B cell (primary cell): Measurements from ENCODE around the gene RASL10B. TPM values are rescaled to one million over a fixed set of nuclear protein-coding genes. Genes with fewer than 3 reads are reported as not detected.

Experiments
- ATAC-seq: fragments of 200-7000 bp; cut with Tn5 transposase; one replicate; pipeline ENCODE4 v1.10.0; 2021; ENCODE audit warnings: low read depth, mild to moderate bottlenecking, moderate number of reproducible peaks, moderate library complexity
- CTCF ChIA-PET: fragments of 350-600 bp; sonication (Branson Sonifier 250); formaldehyde crosslinking; loops from one replicate; lab custom pipeline; 2021; ENCODE audit warnings: antibody characterized with exemption, inconsistent platforms; lab: Charles Lee
- POLR2A ChIA-PET: fragments of 350-600 bp; sonication (Branson Sonifier 250); formaldehyde crosslinking; loops from one replicate; lab custom pipeline; 2021; ENCODE audit warnings: antibody characterized with exemption; lab: Charles Lee
- DNase-seq: peaks from one replicate; pipeline ENCODE4 v3.0.0; 2013
- H2AFZ ChIP-seq: 2 replicates; pipeline ENCODE4 v1.6.1; 2012; ENCODE audit warnings: mild to moderate bottlenecking, low read depth, low read length; ENCODE audit not compliant: insufficient read depth, poor library complexity, severe bottlenecking
- H3K27ac ChIP-seq, 2 donors: 1 replicate in 1 of 2; 2 replicates in 1 of 2; pipeline ENCODE4 v1.5.1; 2012 to 2013; ENCODE audit warnings: low read length in 2 of 2, mild to moderate bottlenecking in 2 of 2, moderate library complexity in 1 of 2
- H3K27me3 ChIP-seq, 4 experiments: fragments of 200-600 bp in 1 of 4; sonication (generic) in 1 of 4; replicated peaks in 1 of 4; 1 replicate in 2 of 4; 2 replicates in 2 of 4; pipeline versions ENCODE4 v1.6.1 to v1.7.0; 2013 to 2016; ENCODE audit warnings: low read length in 3 of 4, mild to moderate bottlenecking in 2 of 4, mixed read lengths in 1 of 4, moderate library complexity in 1 of 4; ENCODE audit not compliant: insufficient read depth in 4 of 4, control insufficient read depth in 3 of 4; ENCODE audit errors: control extremely low read depth in 1 of 4
- H3K36me3 ChIP-seq, 2 experiments: replicated peaks in 1 of 2; 1 replicate in 1 of 2; 2 replicates in 1 of 2; pipeline versions ENCODE4 v1.6.1 to v1.7.1; 2013; ENCODE audit warnings: low read length in 1 of 2; ENCODE audit not compliant: insufficient read depth in 2 of 2, control insufficient read depth in 1 of 2; ENCODE audit errors: control extremely low read depth in 1 of 2, extremely low read depth in 1 of 2
- H3K4me1 ChIP-seq, 2 donors: fragments of 200-600 bp in 1 of 2; sonication (generic) in 1 of 2; 1 replicate in 1 of 2; 2 replicates in 1 of 2; pipeline versions ENCODE4 v1.5.1 to v1.6.1; 2013 to 2017; ENCODE audit warnings: low read length in 2 of 2; ENCODE audit not compliant: control insufficient read depth in 2 of 2, insufficient read depth in 2 of 2
- H3K4me2 ChIP-seq: replicated peaks from 2 replicates; pipeline ENCODE3; 2012; ENCODE audit warnings: mild to moderate bottlenecking, low read depth, low read length; ENCODE audit not compliant: poor library complexity, severe bottlenecking
- H3K4me3 ChIP-seq, 5 experiments: fragments of 200-600 bp in 1 of 5; sonication (generic) in 1 of 5; 1 replicate in 3 of 5; 2 replicates in 2 of 5; pipeline versions ENCODE4 v1.5.1 to v1.7.0; 2011 to 2016; ENCODE audit warnings: low read length in 4 of 5, mild to moderate bottlenecking in 4 of 5, low read depth in 2 of 5, control low read depth in 1 of 5, moderate library complexity in 1 of 5; ENCODE audit not compliant: insufficient read depth in 1 of 5; ENCODE audit errors: control extremely low read depth in 1 of 5, extremely low read depth in 1 of 5
- H3K79me2 ChIP-seq: fragments of 200-600 bp; sonication (generic); one replicate; pipeline ENCODE4 v1.6.0; 2016; ENCODE audit warnings: low read length; ENCODE audit not compliant: control insufficient read depth, insufficient read depth
- H3K9ac ChIP-seq: fragments of 200-600 bp; sonication (generic); 2 replicates; pipeline ENCODE4 v1.6.1; 2017; ENCODE audit warnings: mild to moderate bottlenecking, low read length, moderate library complexity
- H3K9me3 ChIP-seq, 3 donors: one replicate each; pipeline versions ENCODE4 v1.6.1 to v1.7.1; 2013; ENCODE audit warnings: low read length in 2 of 3; ENCODE audit not compliant: control insufficient read depth in 2 of 3, insufficient read depth in 1 of 3; ENCODE audit errors: control extremely low read depth in 1 of 3
- H4K20me1 ChIP-seq: 2 replicates; pipeline ENCODE4 v1.6.0; 2012; ENCODE audit warnings: mild to moderate bottlenecking, low read length; ENCODE audit not compliant: insufficient read depth, control insufficient read depth, poor library complexity, severe bottlenecking
- H3K27ac Mint-ChIP-seq: one replicate; pipeline ENCODE4 v1.8.0; 2021; ENCODE audit warnings: mixed read lengths
- H3K27me3 Mint-ChIP-seq: one replicate; pipeline ENCODE4 v1.8.0; 2021; ENCODE audit warnings: mixed read lengths
- H3K4me1 Mint-ChIP-seq: one replicate; pipeline ENCODE4 v1.8.0; 2021; ENCODE audit warnings: mixed read lengths
- H3K4me3 Mint-ChIP-seq: one replicate; pipeline ENCODE4 v1.8.0; 2021; ENCODE audit warnings: mixed read lengths
- H3K9me3 Mint-ChIP-seq: one replicate; pipeline ENCODE4 v1.8.0; 2022; ENCODE audit warnings: mixed read lengths; ENCODE audit not compliant: insufficient read depth
- EZH2 ChIP-seq: IDR thresholded peaks from 2 replicates; pipeline ENCODE4 v1.6.1; 2012; ENCODE audit warnings: borderline replicate concordance, low read depth, mild to moderate bottlenecking, moderate library complexity, low read length; ENCODE audit not compliant: insufficient read depth, poor library complexity, severe bottlenecking
- WGBS: methylation state at CpG from one replicate; pipeline ENCODE4 v1.1.5; 2013; ENCODE audit warnings: missing lambda C conversion rate; ENCODE audit not compliant: insufficient coverage; 5-methylcytosine and 5-hydroxymethylcytosine counted together
- intact Hi-C: fragments of 100-400 bp; cut with micrococcal nuclease; formaldehyde crosslinking; loops from one replicate; pipeline ENCODE4 v1.10.0; 2022
- polyA plus RNA-seq: library from polyadenylated mRNA; depleted of rRNA; stranded (reverse); fragments of >200 nt; gene quantifications from 2 replicates; pipeline ENCODE4 v1.2.3, GENCODE V29; 2012
- total RNA-seq, 2 donors: library from RNA; stranded (reverse); fragments of 120-200 nt in 1 of 2; gene quantifications; 1 replicate in 1 of 2; 2 replicates in 1 of 2; pipeline versions ENCODE4 v1.2.3 to v1.2.4, GENCODE V29; 2013 to 2022
- TF ChIP-seq, protein P1 (sequence below): fragments of 200-600 bp; IDR thresholded peaks from one replicate; pipeline ENCODE4 v1.8.0; 2022; ENCODE audit warnings: antibody characterized with exemption, mild to moderate bottlenecking

The RASL10B gene
- total and polyA plus RNA-seq, 2 donors (not counting 1 experiment from before 2014, with no cell fraction given), result 0.06 TPM; not detected in 1

DNA sequence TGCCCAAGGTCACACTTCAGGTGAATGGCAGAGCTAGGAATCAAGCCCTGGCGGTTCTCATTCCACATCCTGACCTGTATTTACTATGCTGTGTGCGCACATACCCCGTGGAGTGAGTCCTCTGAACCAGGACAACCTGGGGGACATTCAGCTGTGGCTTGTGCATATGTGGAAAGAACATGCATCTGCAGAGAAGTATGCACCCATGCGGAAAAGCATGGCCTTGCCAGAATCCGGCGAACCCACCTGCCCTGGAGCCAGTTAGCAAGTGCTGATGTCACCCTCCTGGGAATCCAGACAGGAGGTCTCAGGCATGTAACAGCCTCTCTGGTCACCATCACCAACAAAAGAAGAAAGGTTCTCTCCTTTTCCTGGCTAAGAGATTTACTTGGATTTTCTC, 1.9 kb downstream of the RASL10B start:
- H3K79me2 ChIP-seq, result no peaks in the 10 kb centered on the region
- H3K27me3 Mint-ChIP-seq, result peaks cover 11% of the 10 kb centered on the region
- H3K27ac ChIP-seq, result no peak overlapping the region
- CTCF ChIA-PET, result no interaction called here
- intact Hi-C loops, result no loop called here
- H3K27ac Mint-ChIP-seq, result no peak overlapping the region
- TF ChIP-seq, protein P1, sequence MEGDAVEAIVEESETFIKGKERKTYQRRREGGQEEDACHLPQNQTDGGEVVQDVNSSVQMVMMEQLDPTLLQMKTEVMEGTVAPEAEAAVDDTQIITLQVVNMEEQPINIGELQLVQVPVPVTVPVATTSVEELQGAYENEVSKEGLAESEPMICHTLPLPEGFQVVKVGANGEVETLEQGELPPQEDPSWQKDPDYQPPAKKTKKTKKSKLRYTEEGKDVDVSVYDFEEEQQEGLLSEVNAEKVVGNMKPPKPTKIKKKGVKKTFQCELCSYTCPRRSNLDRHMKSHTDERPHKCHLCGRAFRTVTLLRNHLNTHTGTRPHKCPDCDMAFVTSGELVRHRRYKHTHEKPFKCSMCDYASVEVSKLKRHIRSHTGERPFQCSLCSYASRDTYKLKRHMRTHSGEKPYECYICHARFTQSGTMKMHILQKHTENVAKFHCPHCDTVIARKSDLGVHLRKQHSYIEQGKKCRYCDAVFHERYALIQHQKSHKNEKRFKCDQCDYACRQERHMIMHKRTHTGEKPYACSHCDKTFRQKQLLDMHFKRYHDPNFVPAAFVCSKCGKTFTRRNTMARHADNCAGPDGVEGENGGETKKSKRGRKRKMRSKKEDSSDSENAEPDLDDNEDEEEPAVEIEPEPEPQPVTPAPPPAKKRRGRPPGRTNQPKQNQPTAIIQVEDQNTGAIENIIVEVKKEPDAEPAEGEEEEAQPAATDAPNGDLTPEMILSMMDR, result no peak
- TF ChIP-seq EZH2, result no peak
- 94% methylated on average over 3 of the region's 6 CpGs for WGBS
- H3K4me3 ChIP-seq, result no peak overlapping the region
- DNase-seq, result no peak
- no peaks in the 10 kb centered on the region for H4K20me1 ChIP-seq
- H3K9me3 Mint-ChIP-seq, result no peaks in the 10 kb centered on the region
- no peak overlapping the region for H3K9ac ChIP-seq
- peaks cover 9 to 11% of the 10 kb centered on the region in 2 donors for H3K4me1 ChIP-seq
- no peak overlapping the region for H3K4me3 Mint-ChIP-seq
- no peak overlapping the region for H3K4me2 ChIP-seq
- H3K36me3 ChIP-seq, result no peaks in the 10 kb centered on the region
- no peak for ATAC-seq
- POLR2A ChIA-PET, result no interaction called here
- H3K9me3 ChIP-seq, result no peaks in the 10 kb centered on the region
- peaks cover 0 to 12% (median 0%) of the 10 kb centered on the region in 4 experiments for H3K27me3 ChIP-seq
- peaks cover 15% of the 10 kb centered on the region for H3K4me1 Mint-ChIP-seq
- H2AFZ ChIP-seq, result no peak overlapping the region

DNA sequence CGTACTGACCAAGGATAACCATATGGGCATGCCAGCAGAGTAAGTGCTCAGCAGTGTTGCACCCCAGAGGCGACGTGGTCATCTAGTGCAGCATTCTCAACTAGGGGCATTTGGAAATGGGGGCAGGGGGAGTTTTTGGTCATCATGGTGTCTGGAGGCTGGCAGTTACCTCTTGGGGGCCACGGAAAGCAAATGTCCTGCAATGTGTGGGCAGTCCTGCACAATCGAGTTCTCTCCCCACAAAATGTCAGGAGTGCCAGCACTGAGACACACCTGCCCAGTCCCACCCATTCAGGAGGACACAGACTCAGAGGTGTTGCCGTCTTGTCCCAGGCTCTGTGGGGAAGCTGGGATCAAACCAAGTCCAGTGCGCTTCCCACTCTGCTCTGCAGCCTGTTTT, 3.0 kb downstream of the RASL10B start:
- no peak for TF ChIP-seq EZH2
- TF ChIP-seq, protein P1, result no peak
- Mint-ChIP-seq H3K27ac (no peak overlapping the region), H3K27me3 (peaks cover 11% of the 10 kb centered on the region), H3K9me3 (no peaks in the 10 kb centered on the region), H3K4me3 (no peak overlapping the region), H3K4me1 (peaks cover 15% of the 10 kb centered on the region)
- Histone ChIP-seq H3K9ac (no peak overlapping the region), H2AFZ (no peak overlapping the region), H3K36me3 (no peaks in the 10 kb centered on the region), H3K27me3 (peaks cover 0 to 11% (median 0%) of the 10 kb centered on the region in 4 experiments), H3K4me3 (no peak overlapping the region), H3K4me1 (peaks cover 9 to 11% of the 10 kb centered on the region in 2 donors), H3K9me3 (no peaks in the 10 kb centered on the region), H3K27ac (no peak overlapping the region), H3K79me2 (no peaks in the 10 kb centered on the region), H3K4me2 (no peak overlapping the region), H4K20me1 (no peaks in the 10 kb centered on the region)
- ChIA-PET CTCF (no interaction called here), POLR2A (no interaction called here)
- no peak for DNase-seq
- intact Hi-C loops, result no loop called here
- ATAC-seq, result no peak
- 94% methylated on average over 6 of the region's 7 CpGs for WGBS
